IPS DF 4.7 (cell line): Measurements from ENCODE around the gene ANKRD49.
"Not testable (repeated sequence)": the region's sequence is repeated elsewhere in the genome, so short reads cannot be mapped to it uniquely, and the experiment has no call there.

ENCODE experiments used
- DNase-seq: peaks from one replicate; pipeline ENCODE4 v3.0.0-alpha.2; 2013; ENCODE audit warnings: low spot score; ENCODE audit errors: extremely low read depth

Gene ANKRD49

GRCh38 chr11:94506513-94506912 lies 12.7 kb downstream of the ANKRD49 start:
- DNase-seq, result not testable (repeated sequence)

- DNase-seq, result no peak
Measured at GRCh38 chr11:94507485-94507884, 13.7 kb downstream of the ANKRD49 start.

GRCh38 chr11:94511932-94512781 lies 18.4 kb downstream of the ANKRD49 start, which contains the start of gene C11orf97:
C11orf97 (plus strand) TSS chr11:94512461; CDS start chr11:94512529, 68 bp downstream.
- no peak for DNase-seq

- no peak for DNase-seq
Measured at GRCh38 chr11:94513091-94513490, 19.3 kb downstream of the ANKRD49 start.

- DNase-seq, result no peak
Measured at GRCh38 chr11:94515398-94515797, 21.6 kb downstream of the ANKRD49 start.

GRCh38 chr11:94516725-94517124 lies 22.9 kb downstream of the ANKRD49 start:
- no peak for DNase-seq

- DNase-seq, result no peak
Measured at GRCh38 chr11:94518300-94518699, 24.5 kb downstream of the ANKRD49 start.

- no peak for DNase-seq
Measured at GRCh38 chr11:94519478-94520084, 25.8 kb downstream of the ANKRD49 start.

GRCh38 chr11:94521684-94522083 lies 27.9 kb downstream of the ANKRD49 start:
- no peak for DNase-seq

GRCh38 chr11:94524341-94524740 lies 30.6 kb downstream of the ANKRD49 start:
- DNase-seq, result no peak

- DNase-seq, result no peak
Measured at GRCh38 chr11:94525546-94526324, 32.0 kb downstream of the ANKRD49 start.

- DNase-seq, result no peak
Measured at GRCh38 chr11:94526645-94527438, 33.1 kb downstream of the ANKRD49 start.

- no peak for DNase-seq
Measured at GRCh38 chr11:94528551-94528950, 34.8 kb downstream of the ANKRD49 start.

- no peak for DNase-seq
Measured at GRCh38 chr11:94532211-94532610, 38.4 kb downstream of the ANKRD49 start.

- no peak for DNase-seq
Measured at GRCh38 chr11:94533206-94533605, 39.4 kb downstream of the ANKRD49 start.

GRCh38 chr11:94533696-94534630 lies 40.2 kb downstream of the ANKRD49 start:
- no peak for DNase-seq

- no peak for DNase-seq
Measured at GRCh38 chr11:94536386-94536785, 42.6 kb downstream of the ANKRD49 start.

GRCh38 chr11:94537031-94537600 lies 43.3 kb downstream of the ANKRD49 start:
- DNase-seq, result no peak

GRCh38 chr11:94539420-94539819 lies 45.6 kb downstream of the ANKRD49 start:
- DNase-seq, result no peak
